GM18505 (cell line): ENCODE data around the gene C1orf141.

ENCODE experiments used
- ATAC-seq: cut with Tn5 transposase; IDR thresholded peaks from one replicate; pipeline ENCODE4 v1.9.1; 2021; ENCODE audit not compliant: unreplicated experiment
- POLR2A ChIP-seq: IDR thresholded peaks from 4 replicates; pipeline ENCODE4 v1.6.1; 2011; ENCODE audit warnings: borderline replicate concordance; ENCODE audit not compliant: insufficient read depth, insufficient read length; ENCODE audit errors: extremely low read depth

The C1orf141 gene

GRCh38 chr1:67126111-67126746 lies 8.5 kb downstream of the C1orf141 start:
- no peak for TF ChIP-seq POLR2A
- no peak for ATAC-seq

- no peak for ATAC-seq
These were observed 10.3 kb downstream of the C1orf141 start for GRCh38 chr1:67124455-67124854.

GRCh38 chr1:67120855-67121619 lies 13.7 kb downstream of the C1orf141 start:
- TF ChIP-seq POLR2A: no peak
- no peak for ATAC-seq

More at GRCh38 chr1:67124455-67124854, 10.3 kb downstream of the C1orf141 start:
- TF ChIP-seq POLR2A: no peak

GRCh38 chr1:67118646-67119045 lies 16.1 kb downstream of the C1orf141 start:
- no peak for ATAC-seq
- TF ChIP-seq POLR2A: no peak

- no peak for TF ChIP-seq POLR2A
- ATAC-seq: no peak
These were observed 16.6 kb downstream of the C1orf141 start for GRCh38 chr1:67118191-67118590.

- TF ChIP-seq POLR2A: no peak
- no peak for ATAC-seq
These were observed 20.6 kb downstream of the C1orf141 start for GRCh38 chr1:67114162-67114561.

GRCh38 chr1:67110352-67110751 lies 24.4 kb downstream of the C1orf141 start:
- no peak for TF ChIP-seq POLR2A
- peak; percentile 44 for ATAC-seq

- no peak for TF ChIP-seq POLR2A
- ATAC-seq: no peak
These were observed 29.3 kb downstream of the C1orf141 start for GRCh38 chr1:67105508-67105907.

GRCh38 chr1:67103548-67103947 lies 31.2 kb downstream of the C1orf141 start:
- no peak for TF ChIP-seq POLR2A
- ATAC-seq: no peak

GRCh38 chr1:67100833-67101232 lies 33.9 kb downstream of the C1orf141 start:
- no peak for TF ChIP-seq POLR2A
- no peak for ATAC-seq

GRCh38 chr1:67097305-67097704 lies 37.5 kb downstream of the C1orf141 start:
- ATAC-seq: no peak
- TF ChIP-seq POLR2A: no peak

GRCh38 chr1:67094191-67094590 lies 40.6 kb downstream of the C1orf141 start:
- ATAC-seq: no peak
- no peak for TF ChIP-seq POLR2A

- TF ChIP-seq POLR2A: no peak
- ATAC-seq: no peak
These were observed 45.0 kb downstream of the C1orf141 start for GRCh38 chr1:67089685-67090208.

GRCh38 chr1:67088440-67088839 lies 46.3 kb downstream of the C1orf141 start:
- no peak for TF ChIP-seq POLR2A
- ATAC-seq: no peak
